HEK293T (cell line): ENCODE results near the gene KLF15.

Experiments
- ARNT ChIP-seq: fragments of 450-650 bp; IDR thresholded peaks from 2 replicates; pipeline ENCODE4 v1.6.1; 2017; ENCODE audit warnings: mild to moderate bottlenecking
- BHLHE40 ChIP-seq: fragments of 450-650 bp; IDR thresholded peaks from 2 replicates; pipeline ENCODE4 v1.6.1; 2016; ENCODE audit warnings: mild to moderate bottlenecking, moderate library complexity, borderline replicate concordance
- CTBP1 ChIP-seq: fragments of 450-650 bp; IDR thresholded peaks from 2 replicates; pipeline ENCODE4 v1.6.1; 2016; ENCODE audit warnings: borderline replicate concordance
- ELF4 ChIP-seq: fragments of 450-650 bp; IDR thresholded peaks from 2 replicates; pipeline ENCODE4 v1.6.1; 2017; ENCODE audit warnings: antibody characterized with exemption
- FOXM1 ChIP-seq: fragments of 450-650 bp; IDR thresholded peaks from 2 replicates; pipeline ENCODE4 v1.6.1; 2017; ENCODE audit warnings: mild to moderate bottlenecking, borderline replicate concordance
- HDGF ChIP-seq: fragments of 450-650 bp; IDR thresholded peaks from 2 replicates; pipeline ENCODE4 v1.6.1; 2017; ENCODE audit warnings: antibody characterized with exemption, borderline replicate concordance
- L3MBTL2 ChIP-seq: fragments of 450-650 bp; conservative IDR thresholded peaks from 2 replicates; pipeline ENCODE4 v1.6.1; 2016; ENCODE audit warnings: mild to moderate bottlenecking
- LEF1 ChIP-seq: fragments of 450-650 bp; IDR thresholded peaks from 2 replicates; pipeline ENCODE4 v1.6.1; 2017; ENCODE audit warnings: mild to moderate bottlenecking, borderline replicate concordance
- NFRKB ChIP-seq: fragments of 450-650 bp; IDR thresholded peaks from 2 replicates; pipeline ENCODE4 v1.6.1; 2016; ENCODE audit warnings: mild to moderate bottlenecking, moderate library complexity
- PKNOX1 ChIP-seq: fragments of 450-650 bp; IDR thresholded peaks from 2 replicates; pipeline ENCODE4 v1.6.1; 2016
- SP1 ChIP-seq: fragments of 450-650 bp; IDR thresholded peaks from 2 replicates; pipeline ENCODE4 v1.6.1; 2017
- TARDBP ChIP-seq: fragments of 450-650 bp; IDR thresholded peaks from 2 replicates; pipeline ENCODE4 v1.6.1; 2016

- no peak for TF ChIP-seq SP1
- TF ChIP-seq BHLHE40 = no peak
- TF ChIP-seq L3MBTL2 = no peak
- TF ChIP-seq NFRKB = no peak
- no peak for TF ChIP-seq FOXM1
- no peak for TF ChIP-seq LEF1
- no peak for TF ChIP-seq ARNT
- TF ChIP-seq ELF4 = no peak
- no peak for TF ChIP-seq TARDBP
- TF ChIP-seq PKNOX1 = no peak
- no peak for TF ChIP-seq CTBP1
- no peak for TF ChIP-seq HDGF
These were observed 57.0 kb downstream of the KLF15 start for GRCh38 chr3:126300001-126300760.
